ENCODE data around the gene SMARCE1. TPM values are rescaled to one million over a fixed set of nuclear protein-coding genes. Genes with fewer than 3 reads are reported as not detected.

SMARCE1 gene
- total and polyA plus RNA-seq, 2 experiments from 2014 or later = 99.9 to 103 TPM

DNA sequence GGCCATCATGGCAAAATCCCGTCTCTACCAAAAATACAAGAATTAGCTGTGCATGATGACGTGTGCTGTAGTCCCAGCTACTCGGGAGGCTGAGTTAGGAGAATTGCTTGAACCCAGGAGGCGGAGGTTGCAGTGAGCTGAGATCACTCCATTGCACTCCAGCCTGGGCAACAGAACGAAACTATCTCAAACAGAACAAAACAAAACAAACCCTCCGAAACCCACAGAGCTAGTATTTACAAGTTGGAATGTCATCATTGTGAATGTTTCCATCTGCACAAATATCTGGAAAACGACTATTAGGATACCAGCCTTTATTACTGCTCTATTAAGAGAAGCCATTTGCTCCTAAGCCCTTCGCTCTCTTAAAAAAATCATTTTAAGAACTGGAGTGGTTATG is 26.0 kb downstream of the SMARCE1 start:
- Histone ChIP-seq H3K4me3 (no peak overlapping the region), H3K27me3 (peaks cover 4% of the 10 kb centered on the region), H3K4me1 (ENCODE audit: insufficient read depth) (peaks cover 22% of the 10 kb centered on the region), H3K27ac (peak overlapping the region; percentile 16), H3K4me2 (no peak overlapping the region), H3K9me3 (ENCODE audit: low read depth) (no peaks in the 10 kb centered on the region), H3K79me2 (no peaks in the 10 kb centered on the region), H3K36me3 (replicated peaks; ENCODE audit: insufficient read depth, low read depth) (no peaks in the 10 kb centered on the region), H3K9me2 (replicated peaks; ENCODE audit: insufficient read depth) (no peaks in the 10 kb centered on the region), H4K20me1 (ENCODE audit: insufficient read depth, poor library complexity, severe bottlenecking) (no peaks in the 10 kb centered on the region), H2AFZ (no peak overlapping the region)
- 73% methylated on average over 8 of the region's 8 CpGs for WGBS (ENCODE audit: low lambda C conversion rate, missing lambda C conversion rate)
- TF ChIP-seq EZH2 (IDR thresholded peaks at IDR 0.05; ENCODE audit: borderline replicate concordance) (no peak), EZH2phosphoT487 (IDR thresholded peaks at IDR 0.05; ENCODE audit: low read depth, severe bottlenecking, unreplicated experiment) (no peak)
- TF ChIP-seq, protein P1, sequence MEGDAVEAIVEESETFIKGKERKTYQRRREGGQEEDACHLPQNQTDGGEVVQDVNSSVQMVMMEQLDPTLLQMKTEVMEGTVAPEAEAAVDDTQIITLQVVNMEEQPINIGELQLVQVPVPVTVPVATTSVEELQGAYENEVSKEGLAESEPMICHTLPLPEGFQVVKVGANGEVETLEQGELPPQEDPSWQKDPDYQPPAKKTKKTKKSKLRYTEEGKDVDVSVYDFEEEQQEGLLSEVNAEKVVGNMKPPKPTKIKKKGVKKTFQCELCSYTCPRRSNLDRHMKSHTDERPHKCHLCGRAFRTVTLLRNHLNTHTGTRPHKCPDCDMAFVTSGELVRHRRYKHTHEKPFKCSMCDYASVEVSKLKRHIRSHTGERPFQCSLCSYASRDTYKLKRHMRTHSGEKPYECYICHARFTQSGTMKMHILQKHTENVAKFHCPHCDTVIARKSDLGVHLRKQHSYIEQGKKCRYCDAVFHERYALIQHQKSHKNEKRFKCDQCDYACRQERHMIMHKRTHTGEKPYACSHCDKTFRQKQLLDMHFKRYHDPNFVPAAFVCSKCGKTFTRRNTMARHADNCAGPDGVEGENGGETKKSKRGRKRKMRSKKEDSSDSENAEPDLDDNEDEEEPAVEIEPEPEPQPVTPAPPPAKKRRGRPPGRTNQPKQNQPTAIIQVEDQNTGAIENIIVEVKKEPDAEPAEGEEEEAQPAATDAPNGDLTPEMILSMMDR (IDR thresholded peaks at IDR 0.05; ENCODE audit: poor library complexity) = no peak
- no peak for DNase-seq (ENCODE audit: low spot score)

DNA sequence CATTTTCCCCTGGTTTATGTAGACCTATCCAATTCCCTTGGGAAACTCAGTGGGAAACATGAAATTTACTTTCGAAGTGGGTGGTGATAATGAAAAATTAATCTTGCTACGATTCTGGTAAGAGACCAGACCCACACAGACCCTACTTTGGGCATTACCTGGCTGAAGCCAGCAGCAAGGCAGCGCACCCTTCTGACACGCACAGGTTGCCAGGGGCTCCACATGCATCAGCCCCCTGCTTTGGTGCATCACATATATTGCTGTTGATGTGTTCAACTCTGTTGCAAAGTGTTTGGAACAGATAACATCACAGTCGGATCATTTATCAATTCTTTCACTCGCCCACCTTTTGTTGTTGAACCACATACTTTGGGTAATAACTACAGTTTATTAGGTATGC is 26.6 kb downstream of the SMARCE1 start:
- H3K27ac ChIP-seq = peak overlapping the region; percentile 57
- 88% methylated on average over 6 of the region's 6 CpGs for WGBS (ENCODE audit: low lambda C conversion rate, missing lambda C conversion rate)

DNA sequence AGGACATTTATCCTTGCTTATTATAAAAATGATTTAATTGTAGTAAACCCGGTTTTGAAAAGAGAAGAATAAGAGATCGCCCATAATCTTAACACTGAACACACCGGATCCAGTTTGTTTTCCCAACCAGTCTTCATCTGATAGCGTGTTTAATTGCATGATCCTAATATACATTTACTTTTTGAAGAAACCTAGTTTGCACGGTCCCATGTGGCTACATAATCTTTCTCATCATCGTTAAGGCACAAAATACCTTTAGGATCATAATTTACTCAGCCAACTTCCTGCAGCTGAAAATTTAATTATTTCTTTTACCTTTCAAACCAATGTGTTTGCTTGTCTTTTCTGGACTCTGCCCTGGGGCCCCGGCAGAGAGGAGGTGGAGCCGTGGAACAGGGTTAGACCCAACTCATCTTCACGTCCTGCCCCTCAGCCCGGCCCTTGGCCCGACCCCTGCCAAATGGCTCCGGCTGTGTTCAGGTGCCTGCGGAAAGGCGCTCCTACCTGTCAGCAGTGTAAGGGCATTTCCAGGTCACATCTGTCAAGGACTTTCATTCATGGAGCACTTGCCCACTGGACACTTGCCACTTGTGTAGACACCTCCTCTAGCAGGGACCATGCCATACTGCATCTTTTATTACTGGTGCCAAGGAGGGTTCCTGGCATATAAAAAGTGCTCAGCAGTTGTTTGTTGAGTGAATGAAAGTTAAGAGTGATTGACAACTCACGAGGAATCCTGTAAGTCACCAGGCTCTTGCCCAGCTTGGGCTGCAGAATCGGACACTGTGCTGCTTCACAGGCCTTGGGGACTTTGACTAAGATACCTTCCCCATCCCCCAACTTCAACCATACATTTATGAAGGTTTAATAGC is 28.6 kb downstream of the SMARCE1 start:
- peak overlapping the region; percentile 35 for H3K27ac ChIP-seq
- no peak overlapping the region for H3K4me3 ChIP-seq
- H4K20me1 ChIP-seq (ENCODE audit: insufficient read depth, poor library complexity, severe bottlenecking) = no peaks in the 10 kb centered on the region
- no peaks in the 10 kb centered on the region for H3K9me2 ChIP-seq (replicated peaks; ENCODE audit: insufficient read depth)
- no peaks in the 10 kb centered on the region for H3K9me3 ChIP-seq (ENCODE audit: low read depth)
- peaks cover 22% of the 10 kb centered on the region for H3K4me1 ChIP-seq (ENCODE audit: insufficient read depth)
- H2AFZ ChIP-seq = peak overlapping the region; percentile 18
- peak; percentile 47 for DNase-seq (ENCODE audit: low spot score)
- no peaks in the 10 kb centered on the region for H3K36me3 ChIP-seq (replicated peaks; ENCODE audit: insufficient read depth, low read depth)
- 69% methylated on average over 16 of the region's 16 CpGs for WGBS (ENCODE audit: low lambda C conversion rate, missing lambda C conversion rate)
- peaks cover 4% of the 10 kb centered on the region for H3K27me3 ChIP-seq
- TF ChIP-seq EZH2phosphoT487 (IDR thresholded peaks at IDR 0.05; ENCODE audit: low read depth, severe bottlenecking, unreplicated experiment) (no peak), EZH2 (IDR thresholded peaks at IDR 0.05; ENCODE audit: borderline replicate concordance) (no peak)
- TF ChIP-seq, protein P1 (IDR thresholded peaks at IDR 0.05; ENCODE audit: poor library complexity) = no peak
- H3K4me2 ChIP-seq = peak overlapping the region; percentile 77
- no peaks in the 10 kb centered on the region for H3K79me2 ChIP-seq

More for the DNA sequence above, 26.6 kb downstream of the SMARCE1 start:
- Histone ChIP-seq H3K4me1 (ENCODE audit: insufficient read depth) (peaks cover 22% of the 10 kb centered on the region), H3K79me2 (no peaks in the 10 kb centered on the region), H3K9me2 (replicated peaks; ENCODE audit: insufficient read depth) (no peaks in the 10 kb centered on the region), H2AFZ (no peak overlapping the region), H3K27me3 (peaks cover 4% of the 10 kb centered on the region), H4K20me1 (ENCODE audit: insufficient read depth, poor library complexity, severe bottlenecking) (no peaks in the 10 kb centered on the region), H3K4me3 (no peak overlapping the region), H3K4me2 (no peak overlapping the region), H3K36me3 (replicated peaks; ENCODE audit: insufficient read depth, low read depth) (no peaks in the 10 kb centered on the region), H3K9me3 (ENCODE audit: low read depth) (no peaks in the 10 kb centered on the region)
- TF ChIP-seq EZH2phosphoT487 (IDR thresholded peaks at IDR 0.05; ENCODE audit: low read depth, severe bottlenecking, unreplicated experiment) = no peak
- no peak for TF ChIP-seq EZH2 (IDR thresholded peaks at IDR 0.05; ENCODE audit: borderline replicate concordance)
- TF ChIP-seq, protein P1 (IDR thresholded peaks at IDR 0.05; ENCODE audit: poor library complexity) = no peak
- DNase-seq (ENCODE audit: low spot score) = no peak

All from hepatocyte (in vitro differentiated cells).